SK-N-SH treated with all-trans-retinoic acid at 6 μM for 48 hours (cell line): ENCODE data around the gene FDX1.

Experiments
- ATAC-seq: fragments of 200-7000 bp; cut with Tn5 transposase; 3 replicates; pipeline ENCODE4 v1.9.1; 2020; ENCODE audit warnings: mild to moderate bottlenecking, moderate library complexity
- ARNTL ChIP-seq: fragments of 450-650 bp; formaldehyde crosslinking; IDR thresholded peaks from 2 replicates; pipeline ENCODE4 v1.5.0; 2020; ENCODE audit warnings: low read depth, mild to moderate bottlenecking, moderate library complexity, borderline replicate concordance
- BACH2 ChIP-seq: fragments of 250-450 bp; sonication (Bioruptor Pico); IDR thresholded peaks from 2 replicates; pipeline ENCODE4 v1.9.0; 2021; ENCODE audit warnings: mild to moderate bottlenecking, borderline replicate concordance
- CREB5 ChIP-seq: fragments of 250-450 bp; sonication (Bioruptor Pico); IDR thresholded peaks from 2 replicates; pipeline ENCODE4 v1.5.1; 2020; ENCODE audit warnings: low read depth, mild to moderate bottlenecking, moderate library complexity
- GLIS3 ChIP-seq: fragments of 250-450 bp; sonication (Bioruptor Pico); IDR thresholded peaks from 2 replicates; pipeline ENCODE4 v1.5.0; 2020; ENCODE audit warnings: mild to moderate bottlenecking, moderate library complexity
- OSR1 ChIP-seq: fragments of 250-450 bp; sonication (Bioruptor Pico); IDR thresholded peaks from 2 replicates; pipeline ENCODE4 v1.8.0; 2022; ENCODE audit warnings: moderate library complexity, mild to moderate bottlenecking, inconsistent platforms
- PATZ1 ChIP-seq: fragments of 250-450 bp; sonication (Bioruptor Pico); IDR thresholded peaks from 2 replicates; pipeline ENCODE4 v1.8.0; 2020; ENCODE audit warnings: mild to moderate bottlenecking, moderate library complexity, borderline replicate concordance
- PPARA ChIP-seq: fragments of 250-450 bp; sonication (Bioruptor Pico); IDR thresholded peaks from 2 replicates; pipeline ENCODE4 v1.5.0; 2020; ENCODE audit warnings: mild to moderate bottlenecking, borderline replicate concordance
- RARB ChIP-seq: fragments of 250-450 bp; sonication (Bioruptor Pico); IDR thresholded peaks from 2 replicates; pipeline ENCODE4 v1.8.0; 2021; ENCODE audit warnings: mild to moderate bottlenecking, moderate library complexity
- SNAI2 ChIP-seq: fragments of 250-450 bp; sonication (Bioruptor Pico); IDR thresholded peaks from 2 replicates; pipeline ENCODE4 v1.5.0; 2020; ENCODE audit warnings: mild to moderate bottlenecking, moderate library complexity
- TCF4 ChIP-seq: fragments of 250-450 bp; sonication (Bioruptor Pico); IDR thresholded peaks from 2 replicates; pipeline ENCODE4 v1.8.0; 2021; ENCODE audit warnings: mild to moderate bottlenecking, moderate library complexity, borderline replicate concordance
- TOX ChIP-seq: fragments of 250-450 bp; sonication (Bioruptor Pico); IDR thresholded peaks from 2 replicates; pipeline ENCODE4 v1.8.0; 2021; ENCODE audit warnings: mild to moderate bottlenecking, moderate library complexity, borderline replicate concordance
- ZC3H10 ChIP-seq: fragments of 250-450 bp; sonication (Bioruptor Pico); IDR thresholded peaks from 2 replicates; pipeline ENCODE4 v1.5.1; 2021; ENCODE audit warnings: mild to moderate bottlenecking, moderate library complexity
- ZFP3 ChIP-seq: fragments of 250-450 bp; sonication (Bioruptor Pico); IDR thresholded peaks from 2 replicates; pipeline ENCODE4 v1.5.0; 2020; ENCODE audit warnings: mild to moderate bottlenecking, moderate library complexity
- ZNF565 ChIP-seq: fragments of 450-650 bp; formaldehyde crosslinking; conservative IDR thresholded peaks from 2 replicates; pipeline ENCODE4 v1.5.0; 2020; ENCODE audit warnings: low read depth, mild to moderate bottlenecking, moderate library complexity
- ZNF70 ChIP-seq: fragments of 450-650 bp; formaldehyde crosslinking; IDR thresholded peaks from 2 replicates; pipeline ENCODE4 v1.5.0; 2020; ENCODE audit warnings: mild to moderate bottlenecking, moderate library complexity
- TF ChIP-seq, protein P1 (sequence below): fragments of 250-450 bp; sonication (Bioruptor Pico); IDR thresholded peaks from 2 replicates; pipeline ENCODE4 v1.8.0; 2021; ENCODE audit warnings: low read depth, mild to moderate bottlenecking, moderate library complexity, borderline replicate concordance
- TF ChIP-seq, protein P2 (sequence below): fragments of 250-450 bp; sonication (Bioruptor Pico); IDR thresholded peaks from 2 replicates; pipeline ENCODE4 v1.5.1; 2021; ENCODE audit warnings: mild to moderate bottlenecking, moderate library complexity

FDX1 gene

DNA sequence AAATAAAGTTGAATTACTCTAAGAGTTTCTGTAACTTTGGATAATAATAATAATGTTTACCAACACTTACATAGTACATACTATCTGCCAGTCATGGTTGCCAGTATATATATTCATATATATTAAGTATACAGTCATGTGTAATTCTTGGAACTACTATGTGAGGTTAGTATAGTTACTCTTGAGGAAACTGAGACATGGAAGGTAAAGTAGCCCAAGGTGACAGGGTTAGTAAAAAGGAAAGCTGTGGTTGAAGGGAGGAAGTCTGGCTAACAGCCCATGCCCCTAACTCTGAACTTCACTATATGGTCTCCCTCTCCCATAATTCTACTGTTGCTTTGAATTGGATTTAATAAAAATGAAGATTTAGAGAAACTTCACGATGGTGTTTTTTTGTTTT, 24.9 kb downstream of the FDX1 start (continued):
- no peak for TF ChIP-seq CREB5 (CRISPR knock-in tag)
- TF ChIP-seq RARB (CRISPR knock-in tag), result no peak

DNA sequence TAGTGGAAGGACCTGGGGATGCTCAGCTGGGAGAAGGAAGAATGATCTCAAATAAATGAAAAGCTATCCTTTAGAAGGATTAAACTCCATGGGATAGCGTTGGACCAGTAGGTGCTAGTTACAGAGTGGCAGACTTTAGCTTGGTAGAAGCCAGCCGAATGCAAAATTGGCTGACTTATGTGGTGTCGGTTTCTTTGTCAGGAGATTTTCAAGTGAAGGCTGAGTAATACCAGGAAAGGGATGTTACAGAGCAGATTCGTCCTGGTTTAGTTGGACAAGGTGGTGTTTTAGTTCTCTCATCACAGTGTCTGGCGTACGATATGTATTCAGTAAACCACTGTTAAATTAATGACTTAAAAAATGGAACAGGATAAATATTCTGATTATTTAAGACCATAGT, 26.0 kb downstream of the FDX1 start:
- no peak for ATAC-seq
- TF ChIP-seq RARB (CRISPR knock-in tag) (no peak), BACH2 (no peak), ARNTL (CRISPR knock-in tag) (no peak), ZFP3 (CRISPR knock-in tag) (no peak), ZC3H10 (no peak), TCF4 (CRISPR knock-in tag) (no peak), PPARA (CRISPR knock-in tag) (no peak), SNAI2 (CRISPR knock-in tag) (no peak), PATZ1 (no peak), GLIS3 (CRISPR knock-in tag) (no peak), ZNF565 (CRISPR knock-in tag) (no peak), TOX (CRISPR knock-in tag) (no peak), ZNF70 (CRISPR knock-in tag) (no peak), OSR1 (CRISPR knock-in tag) (no peak)
- TF ChIP-seq, protein P1, sequence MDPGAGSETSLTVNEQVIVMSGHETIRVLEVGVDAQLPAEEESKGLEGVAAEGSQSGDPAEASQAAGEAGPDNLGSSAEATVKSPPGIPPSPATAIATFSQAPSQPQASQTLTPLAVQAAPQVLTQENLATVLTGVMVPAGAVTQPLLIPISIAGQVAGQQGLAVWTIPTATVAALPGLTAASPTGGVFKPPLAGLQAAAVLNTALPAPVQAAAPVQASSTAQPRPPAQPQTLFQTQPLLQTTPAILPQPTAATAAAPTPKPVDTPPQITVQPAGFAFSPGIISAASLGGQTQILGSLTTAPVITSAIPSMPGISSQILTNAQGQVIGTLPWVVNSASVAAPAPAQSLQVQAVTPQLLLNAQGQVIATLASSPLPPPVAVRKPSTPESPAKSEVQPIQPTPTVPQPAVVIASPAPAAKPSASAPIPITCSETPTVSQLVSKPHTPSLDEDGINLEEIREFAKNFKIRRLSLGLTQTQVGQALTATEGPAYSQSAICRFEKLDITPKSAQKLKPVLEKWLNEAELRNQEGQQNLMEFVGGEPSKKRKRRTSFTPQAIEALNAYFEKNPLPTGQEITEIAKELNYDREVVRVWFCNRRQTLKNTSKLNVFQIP, result no peak

- peak; percentile 98 for ATAC-seq
- TF ChIP-seq, protein P2, sequence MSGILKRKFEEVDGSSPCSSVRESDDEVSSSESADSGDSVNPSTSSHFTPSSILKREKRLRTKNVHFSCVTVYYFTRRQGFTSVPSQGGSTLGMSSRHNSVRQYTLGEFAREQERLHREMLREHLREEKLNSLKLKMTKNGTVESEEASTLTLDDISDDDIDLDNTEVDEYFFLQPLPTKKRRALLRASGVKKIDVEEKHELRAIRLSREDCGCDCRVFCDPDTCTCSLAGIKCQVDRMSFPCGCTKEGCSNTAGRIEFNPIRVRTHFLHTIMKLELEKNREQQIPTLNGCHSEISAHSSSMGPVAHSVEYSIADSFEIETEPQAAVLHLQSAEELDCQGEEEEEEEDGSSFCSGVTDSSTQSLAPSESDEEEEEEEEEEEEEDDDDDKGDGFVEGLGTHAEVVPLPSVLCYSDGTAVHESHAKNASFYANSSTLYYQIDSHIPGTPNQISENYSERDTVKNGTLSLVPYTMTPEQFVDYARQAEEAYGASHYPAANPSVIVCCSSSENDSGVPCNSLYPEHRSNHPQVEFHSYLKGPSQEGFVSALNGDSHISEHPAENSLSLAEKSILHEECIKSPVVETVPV (CRISPR knock-in tag), result no peak
Observed at GRCh38 chr11:110463153-110463552, 33.4 kb downstream of the FDX1 start.

DNA sequence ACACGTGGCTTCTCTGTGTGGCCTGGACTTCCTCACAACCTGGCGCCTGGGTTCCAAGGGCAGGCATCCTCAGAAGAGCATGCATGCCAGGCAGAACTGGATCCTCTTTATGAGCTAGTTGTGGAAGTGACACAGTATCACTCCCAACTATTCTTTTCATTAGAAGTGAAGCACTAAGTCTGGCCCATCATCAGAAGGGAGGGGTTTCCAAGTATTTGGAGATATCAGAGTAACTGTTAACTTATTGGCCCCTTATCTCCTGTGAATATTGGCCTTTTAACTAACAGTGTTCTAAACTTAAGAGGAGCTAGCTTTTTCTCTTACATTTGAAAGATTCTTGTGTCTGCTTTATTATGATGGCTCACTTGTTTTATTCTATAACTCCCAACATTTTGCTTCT, 35.5 kb downstream of the FDX1 start:
- TF ChIP-seq SNAI2 (CRISPR knock-in tag), result no peak

GRCh38 chr11:110467556-110467955, 37.8 kb downstream of the FDX1 start:
- no peak for TF ChIP-seq PATZ1
- no peak for TF ChIP-seq SNAI2 (CRISPR knock-in tag)
- TF ChIP-seq, protein P2 (CRISPR knock-in tag), result no peak
- no peak for ATAC-seq

More for the DNA sequence above, 35.5 kb downstream of the FDX1 start:
- ATAC-seq, result no peak
